HepG2 (cell line): ENCODE results near the gene CACNA1H. TPM values are rescaled to one million over a fixed set of nuclear protein-coding genes. Genes with fewer than 3 reads are reported as not detected.

Experiments used
- ATAC-seq: fragments of 200-7000 bp; cut with Tn5 transposase; 3 replicates; pipeline ENCODE4 v1.9.1; 2020; ENCODE audit warnings: mild to moderate bottlenecking, moderate library complexity
- BruUV-seq: library from RNA; stranded (reverse); fragments of 400-500 nt; replicated peaks from 2 replicates; lab custom pipeline; 2021; lab: Mats Ljungman, UMichigan
- CTCF ChIA-PET: fragments of 300-600 bp; formaldehyde crosslinking; extraction: SDS; loops from one replicate; lab custom pipeline; 2021; ENCODE audit warnings: low total read pairs, inconsistent platforms, low intra/inter-chr PET ratio; lab: Yijun Ruan, JAX
- POLR2A ChIA-PET: fragments of 350-600 bp; sonication (Branson Sonifier 250); formaldehyde crosslinking; loops from one replicate; lab custom pipeline; 2020; ENCODE audit warnings: antibody characterized with exemption, inconsistent platforms; lab: Yijun Ruan, JAX
- DNase-seq: peaks from one replicate; pipeline ENCODE4 v3.0.0-alpha.2; 2015; ENCODE audit warnings: low spot score
- FAIRE-seq: peaks from 3 replicates; lab custom pipeline; 2011; peaks lifted over from hg19 to GRCh38; lab: Jason Lieb, UNC
- H2AFZ ChIP-seq: one replicate; pipeline ENCODE4 v1.6.1; 2011; ENCODE audit warnings: low read length, inconsistent platforms
- H3K27ac ChIP-seq: fragments of 300-600 bp; 3 replicates; pipeline ENCODE4 v1.8.0; 2011; ENCODE audit warnings: mixed run types, mild to moderate bottlenecking, mixed read lengths, low read length, inconsistent platforms; ENCODE audit not compliant: insufficient read depth; ENCODE audit errors: extremely low read length
- H3K27me3 ChIP-seq, 2 experiments: fragments of 200-600 bp in 1 of 2; 2 replicates in 1 of 2; 3 replicates in 1 of 2; pipeline versions ENCODE4 v1.6.0 to v1.8.0; 2011; ENCODE audit warnings: low read length in 2 of 2, mild to moderate bottlenecking in 2 of 2, moderate library complexity in 2 of 2, inconsistent platforms in 1 of 2; ENCODE audit not compliant: insufficient read depth in 2 of 2, control insufficient read depth in 1 of 2
- H3K36me3 ChIP-seq, 2 experiments: fragments of 200-600 bp in 1 of 2; replicated peaks in 1 of 2; 2 replicates in 1 of 2; 3 replicates in 1 of 2; pipeline versions ENCODE4 v1.5.1 to v1.8.0; 2011; ENCODE audit warnings: low read length in 2 of 2, inconsistent platforms in 1 of 2; ENCODE audit not compliant: insufficient read depth in 2 of 2, control insufficient read depth in 1 of 2
- H3K4me1 ChIP-seq: 2 replicates; pipeline ENCODE4 v1.5.1; 2012; ENCODE audit warnings: low read length, inconsistent platforms; ENCODE audit not compliant: insufficient read depth
- H3K4me2 ChIP-seq: 2 replicates; pipeline ENCODE4 v1.6.0; 2011; ENCODE audit warnings: low read depth, low read length, inconsistent platforms
- H3K4me3 ChIP-seq, 3 experiments: fragments of 200-600 bp in 1 of 3; sonication (generic), shearing (Covaris generic) in 1 of 3; replicated peaks in 1 of 3; 2 replicates each; pipeline ENCODE4 v1.5.1; 2011 to 2016; ENCODE audit warnings: low read length in 3 of 3, inconsistent platforms in 2 of 3, low read depth in 2 of 3, mild to moderate bottlenecking in 2 of 3, control low read depth in 1 of 3, mixed read lengths in 1 of 3; ENCODE audit not compliant: insufficient read depth in 1 of 3
- H3K79me2 ChIP-seq: one replicate; pipeline ENCODE4 v1.6.1; 2011; ENCODE audit warnings: low read length, inconsistent platforms; ENCODE audit not compliant: insufficient read depth
- H3K9ac ChIP-seq: 2 replicates; pipeline ENCODE4 v1.6.0; 2011; ENCODE audit warnings: mild to moderate bottlenecking, low read depth, low read length, inconsistent platforms; ENCODE audit not compliant: insufficient read depth
- H3K9me3 ChIP-seq: 2 replicates; pipeline ENCODE4 v1.5.1; 2012; ENCODE audit warnings: mild to moderate bottlenecking, low read length
- H4K20me1 ChIP-seq: 2 replicates; pipeline ENCODE4 v1.6.0; 2011; ENCODE audit warnings: inconsistent platforms, mild to moderate bottlenecking, low read length, moderate library complexity; ENCODE audit not compliant: insufficient read depth
- GABPA ChIP-seq, 2 experiments: IDR thresholded peaks; 2 replicates each; pipeline ENCODE4 v1.6.1; 2011 to 2016; ENCODE audit warnings: low read depth in 2 of 2, low read length in 1 of 2, missing biosample characterization in 1 of 2, missing genetic modification characterization in 1 of 2
- GABPB1 ChIP-seq: IDR thresholded peaks from 2 replicates; pipeline ENCODE4 v1.6.1; 2016; ENCODE audit warnings: mild to moderate bottlenecking, missing genetic modification reagents, moderate library complexity, missing compliant biosample characterization
- GPBP1L1 ChIP-seq: sonication (generic); formaldehyde crosslinking; IDR thresholded peaks from 2 replicates; pipeline ENCODE4 v1.5.0; 2020; ENCODE audit warnings: mild to moderate bottlenecking, missing genetic modification reagents
- NFE2L2 ChIP-seq: fragments of 150-350 bp; IDR thresholded peaks from 2 replicates; pipeline ENCODE4 v1.6.1; 2014; ENCODE audit warnings: low read length
- NR2C2 ChIP-seq: sonication (generic); formaldehyde crosslinking; IDR thresholded peaks from 2 replicates; pipeline ENCODE4 v1.4.0; 2020; ENCODE audit warnings: missing genetic modification reagents, mild to moderate bottlenecking, moderate library complexity, borderline replicate concordance
- PRMT3 ChIP-seq: sonication (generic); formaldehyde crosslinking; IDR thresholded peaks from 2 replicates; pipeline ENCODE4 v1.8.1; 2022; ENCODE audit warnings: low read depth, mild to moderate bottlenecking, moderate library complexity, missing genetic modification reagents, borderline replicate concordance
- SATB2 ChIP-seq: sonication (generic); formaldehyde crosslinking; IDR thresholded peaks from 2 replicates; pipeline ENCODE4 v1.5.0; 2020; ENCODE audit warnings: missing genetic modification reagents
- ZNF414 ChIP-seq: sonication (generic); formaldehyde crosslinking; IDR thresholded peaks from 2 replicates; pipeline ENCODE4 v1.5.0; 2020; ENCODE audit warnings: missing genetic modification reagents
- ZNF629 ChIP-seq: sonication (generic); formaldehyde crosslinking; conservative IDR thresholded peaks from 2 replicates; pipeline ENCODE4 v1.5.0; 2020; ENCODE audit warnings: missing genetic modification reagents
- WGBS: methylation state at CpG from one replicate; pipeline ENCODE4 v1.1.6; 2017; ENCODE audit warnings: low lambda C conversion rate; 5-methylcytosine and 5-hydroxymethylcytosine counted together
- in situ Hi-C: cut with HindIII; loops from 2 replicates; pipeline ENCODE4 v1.10.0; 2017; ENCODE audit warnings: low pct_unique_long_range_greater_than_20kb; ENCODE audit not compliant: extremely low pct_ligation_motif_present
- intact Hi-C: fragments of 100-400 bp; cut with micrococcal nuclease; formaldehyde crosslinking; loops from one replicate; pipeline ENCODE4 v1.10.0; 2022; ENCODE audit not compliant: unreplicated experiment
- polyA plus RNA-seq, 8 experiments: library from polyadenylated mRNA; depleted of rRNA in 3 of 8; stranded (reverse) in 7 of 8; unstranded in 1 of 8; fragments of >200 nt; fragmentation: Illumina TruSeq in 4 of 8; extraction: Trizol in 4 of 8; gene quantifications; 2 replicates each; pipeline versions ENCODE4 v1.2.1 to v1.2.3, GENCODE V29; 2011 to 2016; ENCODE audit warnings: low read depth in 4 of 8, missing spikeins in 1 of 8, mixed read lengths in 1 of 8; ENCODE audit not compliant: insufficient read depth in 1 of 8
- total RNA-seq, 5 experiments: library from RNA; depleted of rRNA; stranded (reverse); fragments of >200 nt; fragmentation: Illumina TruSeq; extraction: Trizol; gene quantifications; 2 replicates each; pipeline ENCODE4 v1.2.3, GENCODE V29; 2016; ENCODE audit warnings: low read depth in 1 of 5

The CACNA1H gene
- total and polyA plus RNA-seq, 2 of the 13 experiments (the other 11 are each of a cell fraction or from before 2014, with no cell fraction given): 0.40 to 1.8 TPM

GRCh38 chr16:1129106-1129960 is 23.6 kb upstream of the CACNA1H start:
- FAIRE-seq: no peak
- CTCF ChIA-PET: no interaction called here

More at GRCh38 chr16:1129106-1129960, 23.6 kb upstream of the CACNA1H start:
- H2AFZ ChIP-seq: no peak overlapping the region
- intact Hi-C loops (no loop called here), in situ Hi-C loops (no loop called here)
- peaks cover 17 to 67% of the 10 kb centered on the region in 2 experiments; a peak in 4 of 5 replicates for H3K27me3 ChIP-seq
- 39% methylated on average over 6 of the region's 48 CpGs for WGBS
- ATAC-seq: no peak
- no peaks in the 10 kb centered on the region for H3K9me3 ChIP-seq
- no peaks in the 10 kb centered on the region for H3K4me1 ChIP-seq
- H3K9ac ChIP-seq: no peak overlapping the region
- no peak for DNase-seq
- H3K36me3 ChIP-seq: no peaks in the 10 kb centered on the region
- POLR2A ChIA-PET: no interaction called here
- no peaks in the 10 kb centered on the region for H4K20me1 ChIP-seq
- H3K4me3 ChIP-seq: no peak overlapping the region
- no peaks in the 10 kb centered on the region for H3K79me2 ChIP-seq
- no TSS peak for BruUV-seq
- H3K4me2 ChIP-seq: no peak overlapping the region
- no peak for TF ChIP-seq ZNF414 (CRISPR knock-in tag)
- TF ChIP-seq PRMT3: no peak
- TF ChIP-seq GPBP1L1 (CRISPR knock-in tag): no peak
- TF ChIP-seq GABPB1 (CRISPR knock-in tag): peak; percentile 87
- peak; percentile 93 for TF ChIP-seq NR2C2 (CRISPR knock-in tag)
- no peak for TF ChIP-seq ZNF629
- TF ChIP-seq SATB2 (CRISPR knock-in tag): no peak
- no peak for TF ChIP-seq NFE2L2
- TF ChIP-seq GABPA (IDR thresholded peaks at IDR 0.05; ENCODE audit: low read depth, low read length): peak; percentile 61
- TF ChIP-seq GABPA (CRISPR knock-in tag; IDR thresholded peaks at IDR 0.05; ENCODE audit: low read depth): peak; percentile 88
- no peak overlapping the region for H3K27ac ChIP-seq
